IMR-90 (cell line): ENCODE measurements around the gene ADH5. TPM values are rescaled to one million over a fixed set of nuclear protein-coding genes. Genes with fewer than 3 reads are reported as not detected.

Experiments used
- ATAC-seq: fragments of 200-7000 bp; cut with Tn5 transposase; 2 replicates; pipeline ENCODE4 v1.9.1; 2020; ENCODE audit warnings: low read depth, mild to moderate bottlenecking, moderate library complexity
- BruUV-seq: library from RNA; stranded (reverse); fragments of 400-500 nt; replicated peaks from 2 replicates; lab custom pipeline; 2021; lab: Mats Ljungman, UMichigan
- CTCF ChIA-PET: fragments of 300-600 bp; formaldehyde crosslinking; extraction: SDS; loops from one replicate; lab custom pipeline; 2021; ENCODE audit warnings: antibody characterized with exemption; lab: Yijun Ruan, JAX
- POLR2A ChIA-PET: fragments of 300-600 bp; sonication (Branson Sonifier 250); formaldehyde crosslinking; loops from one replicate; lab custom pipeline; 2022; ENCODE audit warnings: antibody characterized with exemption; ENCODE audit not compliant: unreplicated experiment; lab: Charles Lee
- DNase-seq: peaks from one replicate; pipeline ENCODE4 v3.0.0; 2013
- H2AFZ ChIP-seq: replicated peaks from 2 replicates; pipeline ENCODE3; 2013; ENCODE audit warnings: low read length, mild to moderate bottlenecking; ENCODE audit not compliant: poor library complexity
- H2AK5ac ChIP-seq: 2 replicates; pipeline ENCODE4 v1.6.1; 2013; ENCODE audit warnings: low read depth, low read length, inconsistent platforms
- H2AK9ac ChIP-seq: replicated peaks from 2 replicates; pipeline ENCODE3; 2013; ENCODE audit warnings: mild to moderate bottlenecking, low read depth, low read length, moderate library complexity; ENCODE audit not compliant: poor library complexity
- H2BK120ac ChIP-seq: 2 replicates; pipeline ENCODE4 v1.6.1; 2013; ENCODE audit warnings: low read depth, low read length, inconsistent platforms
- H2BK15ac ChIP-seq: 3 replicates; pipeline ENCODE4 v1.6.1; 2013; ENCODE audit warnings: low read depth, low read length, inconsistent platforms
- H2BK20ac ChIP-seq: 2 replicates; pipeline ENCODE4 v1.6.1; 2013; ENCODE audit warnings: low read depth, mild to moderate bottlenecking, inconsistent platforms, low read length, moderate library complexity
- H2BK5ac ChIP-seq: 2 replicates; pipeline ENCODE4 v1.6.1; 2013; ENCODE audit warnings: mild to moderate bottlenecking, low read depth, low read length, inconsistent platforms; ENCODE audit not compliant: poor library complexity, severe bottlenecking
- H3K14ac ChIP-seq: replicated peaks from 2 replicates; pipeline ENCODE4 v1.6.1; 2013; ENCODE audit warnings: low read depth, low read length, inconsistent platforms
- H3K18ac ChIP-seq: 2 replicates; pipeline ENCODE4 v1.6.1; 2013; ENCODE audit warnings: low read depth, low read length, control low read depth
- H3K23ac ChIP-seq: 2 replicates; pipeline ENCODE4 v1.6.1; 2013; ENCODE audit warnings: low read depth, low read length, inconsistent platforms
- H3K27ac ChIP-seq: 2 replicates; pipeline ENCODE4 v1.5.1; 2013; ENCODE audit warnings: mild to moderate bottlenecking, control low read depth, low read length; ENCODE audit not compliant: insufficient read depth
- H3K27me3 ChIP-seq: 2 replicates; pipeline ENCODE4 v1.6.1; 2013; ENCODE audit warnings: low read length; ENCODE audit not compliant: control insufficient read depth, insufficient read depth
- H3K36me3 ChIP-seq: 2 replicates; pipeline ENCODE4 v1.6.1; 2013; ENCODE audit warnings: low read length, mixed read lengths; ENCODE audit not compliant: control insufficient read depth, insufficient read depth
- H3K4ac ChIP-seq: 2 replicates; pipeline ENCODE4 v1.6.1; 2013; ENCODE audit warnings: low read depth, low read length, inconsistent platforms
- H3K4me1 ChIP-seq: 2 replicates; pipeline ENCODE4 v1.6.1; 2013; ENCODE audit warnings: low read length, mixed read lengths; ENCODE audit not compliant: control insufficient read depth, insufficient read depth
- H3K4me2 ChIP-seq: 2 replicates; pipeline ENCODE4 v1.6.1; 2013; ENCODE audit warnings: low read depth, mild to moderate bottlenecking, control low read depth, low read length, moderate library complexity
- H3K4me3 ChIP-seq: 2 replicates; pipeline ENCODE4 v1.5.1; 2013; ENCODE audit warnings: low read depth, mild to moderate bottlenecking, control low read depth, low read length, moderate library complexity; ENCODE audit not compliant: insufficient read depth
- H3K56ac ChIP-seq: 2 replicates; pipeline ENCODE4 v1.6.1; 2013; ENCODE audit warnings: low read length, inconsistent platforms; ENCODE audit not compliant: insufficient read depth; ENCODE audit errors: extremely low read depth
- H3K79me1 ChIP-seq, 2 experiments: 2 replicates each; pipeline ENCODE4 v1.6.1; 2013; ENCODE audit warnings: low read length in 2 of 2, inconsistent platforms in 1 of 2, low read depth in 1 of 2
- H3K9ac ChIP-seq: 2 replicates; pipeline ENCODE4 v1.6.1; 2013; ENCODE audit warnings: low read depth, low read length, control low read depth
- H3K9me1 ChIP-seq: 2 replicates; pipeline ENCODE4 v1.6.1; 2013; ENCODE audit warnings: low read length, inconsistent platforms; ENCODE audit not compliant: insufficient read depth
- H3K9me3 ChIP-seq: 2 replicates; pipeline ENCODE4 v1.6.1; 2013; ENCODE audit warnings: low read length; ENCODE audit not compliant: control insufficient read depth, insufficient read depth
- H4K20me1 ChIP-seq: 2 replicates; pipeline ENCODE4 v1.6.1; 2013; ENCODE audit warnings: low read length, inconsistent platforms; ENCODE audit not compliant: insufficient read depth
- H4K5ac ChIP-seq: 2 replicates; pipeline ENCODE4 v1.6.1; 2013; ENCODE audit warnings: mild to moderate bottlenecking, low read depth, low read length, control low read depth
- H4K8ac ChIP-seq, 2 experiments: 2 replicates each; pipeline ENCODE4 v1.6.1; 2013; ENCODE audit warnings: low read depth in 2 of 2, low read length in 2 of 2, control low read depth in 1 of 2, inconsistent platforms in 1 of 2
- H4K91ac ChIP-seq: 2 replicates; pipeline ENCODE4 v1.6.1; 2013; ENCODE audit warnings: low read depth, low read length, inconsistent platforms; ENCODE audit not compliant: insufficient read depth
- BHLHE40 ChIP-seq: fragments of 150-350 bp; IDR thresholded peaks from 2 replicates; pipeline ENCODE4 v1.6.1; 2016; ENCODE audit warnings: mild to moderate bottlenecking, low read depth, low read length
- CHD1 ChIP-seq: IDR thresholded peaks from 2 replicates; pipeline ENCODE4 v1.6.1; 2012; ENCODE audit warnings: low read depth, low read length, improper control_type of control experiment
- FOS ChIP-seq: fragments of 150-350 bp; IDR thresholded peaks from 2 replicates; pipeline ENCODE4 v1.6.1; 2016; ENCODE audit warnings: low read depth, low read length
- MAFK ChIP-seq: IDR thresholded peaks from 2 replicates; pipeline ENCODE4 v1.6.1; 2012; ENCODE audit warnings: low read depth, low read length, improper control_type of control experiment
- MXI1 ChIP-seq: IDR thresholded peaks from 2 replicates; pipeline ENCODE4 v1.6.1; 2012; ENCODE audit warnings: low read depth, mild to moderate bottlenecking, low read length, moderate library complexity, borderline replicate concordance
- NFE2L2 ChIP-seq: fragments of 150-350 bp; IDR thresholded peaks from 2 replicates; pipeline ENCODE4 v1.6.1; 2016; ENCODE audit warnings: low read depth, mild to moderate bottlenecking, low read length
- POLR2A ChIP-seq: IDR thresholded peaks from 2 replicates; pipeline ENCODE4 v1.6.1; 2012; ENCODE audit warnings: mild to moderate bottlenecking, low read depth, low read length
- RAD21 ChIP-seq: IDR thresholded peaks from 2 replicates; pipeline ENCODE4 v1.6.1; 2012; ENCODE audit warnings: low read length, improper control_type of control experiment
- RCOR1 ChIP-seq: IDR thresholded peaks from 2 replicates; pipeline ENCODE4 v1.6.1; 2012; ENCODE audit warnings: mild to moderate bottlenecking, low read length, improper control_type of control experiment; ENCODE audit not compliant: insufficient replicate concordance
- RFX5 ChIP-seq: IDR thresholded peaks from 2 replicates; pipeline ENCODE4 v1.8.0; 2012; ENCODE audit warnings: low read depth, mild to moderate bottlenecking, low read length, moderate library complexity
- dilution Hi-C: fragments of 300-500 bp; cut with HindIII; formaldehyde crosslinking; loops from one replicate; pipeline ENCODE4 v1.14.3; 2018; ENCODE audit warnings: low sequenced_read_pairs; ENCODE audit not compliant: unreplicated experiment
- in situ Hi-C: fragments of 300-500 bp; cut with MboI; formaldehyde crosslinking; loops from 3 replicates; pipeline ENCODE4 v1.14.3; 2019; ENCODE audit warnings: low sequenced_read_pairs, inconsistent platforms, mixed read lengths
- intact Hi-C: fragments of 100-400 bp; cut with micrococcal nuclease; formaldehyde crosslinking; loops from 2 replicates; pipeline ENCODE4 v1.10.0; 2022
- polyA plus RNA-seq, 3 experiments: library from polyadenylated mRNA; depleted of rRNA; stranded (reverse); fragments of >200 nt; gene quantifications; 2 replicates each; pipeline ENCODE4 v1.2.3, GENCODE V29; 2012; ENCODE audit warnings: low replicate concordance in 1 of 3
- total RNA-seq: library from RNA; depleted of rRNA; stranded (reverse); fragments of >200 nt; gene quantifications from 2 replicates; pipeline ENCODE4 v1.2.3, GENCODE V29; 2012
- TF ChIP-seq, protein P1 (sequence below): fragments of 150-350 bp; IDR thresholded peaks from 2 replicates; pipeline ENCODE4 v1.6.1; 2016; ENCODE audit warnings: low read depth, mild to moderate bottlenecking, low read length, moderate library complexity, borderline replicate concordance
- TF ChIP-seq, protein P2 (sequence below): conservative IDR thresholded peaks from 2 replicates; pipeline ENCODE4 v1.5.1; 2012; ENCODE audit warnings: mild to moderate bottlenecking, low read depth, low read length, improper control_type of control experiment

The ADH5 gene
- total and polyA plus RNA-seq, 2 of the 4 experiments (the other 2 are of a cell fraction): 140 to 178 TPM

DNA sequence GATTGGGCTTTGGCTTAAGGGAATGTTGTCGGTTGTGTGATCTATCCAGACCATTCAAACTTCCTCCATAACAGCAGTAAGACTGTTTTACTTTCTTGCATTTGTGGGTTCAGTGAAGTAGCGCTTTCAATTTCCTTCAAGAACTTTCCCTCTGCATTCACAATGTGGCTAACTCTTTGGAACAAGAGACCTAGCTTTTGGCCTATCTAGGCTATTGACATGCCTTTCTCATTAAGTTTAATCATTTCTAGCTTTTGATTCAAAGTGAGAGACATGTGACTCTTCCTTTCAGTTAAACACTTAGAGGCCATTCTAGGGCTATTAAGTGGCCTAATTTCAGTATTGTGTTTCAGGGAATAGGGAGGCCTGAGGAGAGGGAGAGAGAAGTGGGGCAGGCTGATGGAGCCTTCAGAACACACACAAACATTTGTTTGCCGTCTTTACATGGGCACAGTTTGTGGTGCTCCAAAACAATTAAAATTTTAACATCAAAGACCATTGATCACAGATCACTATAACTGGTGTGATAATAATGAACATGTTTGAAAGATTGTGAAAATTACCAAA is 34.1 kb downstream of the ADH5 start (continued):
- TF ChIP-seq, protein P1, sequence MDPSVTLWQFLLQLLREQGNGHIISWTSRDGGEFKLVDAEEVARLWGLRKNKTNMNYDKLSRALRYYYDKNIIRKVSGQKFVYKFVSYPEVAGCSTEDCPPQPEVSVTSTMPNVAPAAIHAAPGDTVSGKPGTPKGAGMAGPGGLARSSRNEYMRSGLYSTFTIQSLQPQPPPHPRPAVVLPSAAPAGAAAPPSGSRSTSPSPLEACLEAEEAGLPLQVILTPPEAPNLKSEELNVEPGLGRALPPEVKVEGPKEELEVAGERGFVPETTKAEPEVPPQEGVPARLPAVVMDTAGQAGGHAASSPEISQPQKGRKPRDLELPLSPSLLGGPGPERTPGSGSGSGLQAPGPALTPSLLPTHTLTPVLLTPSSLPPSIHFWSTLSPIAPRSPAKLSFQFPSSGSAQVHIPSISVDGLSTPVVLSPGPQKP: no peak
- no peak for TF ChIP-seq CHD1
- no peak for TF ChIP-seq MXI1
- TF ChIP-seq RAD21: no peak
- TF ChIP-seq RFX5: no peak
- TF ChIP-seq POLR2A: no peak

DNA sequence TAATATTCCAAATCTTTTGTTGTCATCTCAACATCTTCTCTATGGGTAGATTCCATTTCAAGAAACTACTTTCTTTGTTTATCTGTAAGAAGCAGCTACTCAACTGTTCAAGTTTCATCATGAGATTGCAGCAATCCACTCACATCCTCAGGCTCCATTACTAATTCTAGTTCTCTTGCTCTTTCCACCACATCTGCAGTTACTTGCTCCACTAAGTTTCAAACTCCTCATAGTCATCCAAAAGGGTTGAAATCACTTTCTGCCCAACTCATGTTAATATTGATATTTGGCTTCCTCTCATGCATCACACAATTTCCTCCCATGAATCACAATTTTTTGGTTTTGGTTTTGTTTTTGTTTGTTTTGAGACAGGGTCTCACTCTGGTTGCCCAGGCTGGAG is 35.7 kb downstream of the ADH5 start:
- no peak overlapping the region for H3K9ac ChIP-seq
- H4K5ac ChIP-seq: no peak overlapping the region
- no peaks in the 10 kb centered on the region for H3K9me3 ChIP-seq
- H2BK15ac ChIP-seq: no peak overlapping the region
- H2BK20ac ChIP-seq: no peak overlapping the region
- H3K14ac ChIP-seq: no peak overlapping the region
- peak; percentile 52 for DNase-seq
- H3K9me1 ChIP-seq: no peaks in the 10 kb centered on the region; the same call in 1 of the 2 replicates
- in situ Hi-C loops: loop anchor here (10.0 to 25.0 kb wide), 3 partner anchors 388 to 898 kb away; no protein-coding TSS in a partner anchor
- H2BK120ac ChIP-seq: no peak overlapping the region
- no peak overlapping the region for H2AK5ac ChIP-seq
- H2AK9ac ChIP-seq: no peak overlapping the region
- no peak; the same call in 1 of the 2 replicates for ATAC-seq
- no peaks in the 10 kb centered on the region for H3K27me3 ChIP-seq
- no peak overlapping the region for H4K91ac ChIP-seq
- no peak overlapping the region for H2AFZ ChIP-seq
- H3K27ac ChIP-seq: no peak overlapping the region
- no peak overlapping the region for H2BK5ac ChIP-seq
- ChIA-PET CTCF (no interaction called here), POLR2A (no interaction called here)
- H3K56ac ChIP-seq: no peak overlapping the region
- dilution Hi-C loops: no loop called here
- no peak overlapping the region for H3K18ac ChIP-seq
- BruUV-seq: no TSS peak
- H3K4ac ChIP-seq: no peak overlapping the region
- no peaks in the 10 kb centered on the region for H4K20me1 ChIP-seq
- peaks cover 13% of the 10 kb centered on the region for H3K36me3 ChIP-seq
- no peak overlapping the region for H3K4me2 ChIP-seq
- no peak overlapping the region for H3K23ac ChIP-seq
- H4K8ac ChIP-seq: no peak overlapping the region
- peaks cover 4% of the 10 kb centered on the region for H3K4me1 ChIP-seq
- peaks cover 12 to 24% of the 10 kb centered on the region in 2 experiments for H3K79me1 ChIP-seq
- intact Hi-C loops: no loop called here
- no peak overlapping the region for H3K4me3 ChIP-seq
- TF ChIP-seq BHLHE40: no peak
- TF ChIP-seq NFE2L2: no peak
- no peak for TF ChIP-seq RCOR1
- TF ChIP-seq RAD21: no peak
- TF ChIP-seq CHD1: no peak
- TF ChIP-seq, protein P1: no peak
- no peak for TF ChIP-seq MAFK
- TF ChIP-seq RFX5: no peak
- TF ChIP-seq FOS: no peak
- no peak for TF ChIP-seq MXI1
- TF ChIP-seq, protein P2, sequence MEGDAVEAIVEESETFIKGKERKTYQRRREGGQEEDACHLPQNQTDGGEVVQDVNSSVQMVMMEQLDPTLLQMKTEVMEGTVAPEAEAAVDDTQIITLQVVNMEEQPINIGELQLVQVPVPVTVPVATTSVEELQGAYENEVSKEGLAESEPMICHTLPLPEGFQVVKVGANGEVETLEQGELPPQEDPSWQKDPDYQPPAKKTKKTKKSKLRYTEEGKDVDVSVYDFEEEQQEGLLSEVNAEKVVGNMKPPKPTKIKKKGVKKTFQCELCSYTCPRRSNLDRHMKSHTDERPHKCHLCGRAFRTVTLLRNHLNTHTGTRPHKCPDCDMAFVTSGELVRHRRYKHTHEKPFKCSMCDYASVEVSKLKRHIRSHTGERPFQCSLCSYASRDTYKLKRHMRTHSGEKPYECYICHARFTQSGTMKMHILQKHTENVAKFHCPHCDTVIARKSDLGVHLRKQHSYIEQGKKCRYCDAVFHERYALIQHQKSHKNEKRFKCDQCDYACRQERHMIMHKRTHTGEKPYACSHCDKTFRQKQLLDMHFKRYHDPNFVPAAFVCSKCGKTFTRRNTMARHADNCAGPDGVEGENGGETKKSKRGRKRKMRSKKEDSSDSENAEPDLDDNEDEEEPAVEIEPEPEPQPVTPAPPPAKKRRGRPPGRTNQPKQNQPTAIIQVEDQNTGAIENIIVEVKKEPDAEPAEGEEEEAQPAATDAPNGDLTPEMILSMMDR: no peak
- TF ChIP-seq POLR2A: no peak
